H7 (cell line): ENCODE results near the gene ZNF546. TPM values are rescaled to one million over a fixed set of nuclear protein-coding genes. Genes with fewer than 3 reads are reported as not detected.
"Not testable (repeated sequence)": the region's sequence is repeated elsewhere in the genome, so short reads cannot be mapped to it uniquely, and the experiment has no call there.

ENCODE experiments used
- DNase-seq: peaks from one replicate; pipeline ENCODE4 v3.0.0; 2012
- H3K27me3 ChIP-seq: 2 replicates; pipeline ENCODE4 v1.6.0; 2011; ENCODE audit warnings: mild to moderate bottlenecking, low read length; ENCODE audit not compliant: control insufficient read depth, insufficient read depth
- H3K36me3 ChIP-seq: replicated peaks from 2 replicates; pipeline ENCODE4 v1.5.1; 2011; ENCODE audit warnings: low read length; ENCODE audit not compliant: control insufficient read depth, insufficient read depth
- H3K4me3 ChIP-seq: 2 replicates; pipeline ENCODE4 v1.5.1; 2011; ENCODE audit warnings: low read depth, mild to moderate bottlenecking, control low read depth, low read length, moderate library complexity; ENCODE audit not compliant: insufficient read depth
- total RNA-seq: library from RNA; depleted of rRNA; stranded (reverse); fragments of >200 nt; shearing (Covaris generic); gene quantifications from 2 replicates; pipeline ENCODE4 v1.2.3, GENCODE V29; 2014

Gene ZNF546
- total RNA-seq, 1 experiment from 2014 or later = 1.2 TPM

GRCh38 chr19:39998501-39998900, 1.6 kb downstream of the ZNF546 start:
- no peak for DNase-seq
- no peaks in the 10 kb centered on the region for H3K36me3 ChIP-seq
- H3K4me3 ChIP-seq = no peak overlapping the region
- H3K27me3 ChIP-seq = no peaks in the 10 kb centered on the region

- no peak overlapping the region for H3K4me3 ChIP-seq
These were observed 8.9 kb downstream of the ZNF546 start for GRCh38 chr19:40005691-40006272.

GRCh38 chr19:40006273-40006691, 9.4 kb downstream of the ZNF546 start:
- Histone ChIP-seq H3K27me3 (no peaks in the 10 kb centered on the region), H3K36me3 (no peaks in the 10 kb centered on the region; the same call in 1 of the 2 replicates), H3K4me3 (no peak overlapping the region)
- DNase-seq = no peak

More at GRCh38 chr19:40005691-40006272, 8.9 kb downstream of the ZNF546 start:
- Histone ChIP-seq H3K27me3 (no peaks in the 10 kb centered on the region), H3K36me3 (no peaks in the 10 kb centered on the region; the same call in 1 of the 2 replicates)
- DNase-seq = no peak

- H3K36me3 ChIP-seq = no peaks in the 10 kb centered on the region; the same call in 1 of the 2 replicates
- no peaks in the 10 kb centered on the region for H3K27me3 ChIP-seq
- H3K4me3 ChIP-seq = no peak overlapping the region
- no peak for DNase-seq
These were observed 12.8 kb downstream of the ZNF546 start for GRCh38 chr19:40009674-40010073.

- Histone ChIP-seq H3K36me3 (peaks cover 1% of the 10 kb centered on the region; the same call in 1 of the 2 replicates), H3K27me3 (no peaks in the 10 kb centered on the region), H3K4me3 (no peak overlapping the region)
- DNase-seq = no peak
These were observed 17.1 kb downstream of the ZNF546 start for GRCh38 chr19:40013991-40014390.

- Histone ChIP-seq H3K36me3 (no peaks in the 10 kb centered on the region), H3K27me3 (no peaks in the 10 kb centered on the region), H3K4me3 (no peak overlapping the region)
- no peak for DNase-seq
These were observed 27.1 kb downstream of the ZNF546 start for GRCh38 chr19:40023969-40024368.

- no peak overlapping the region for H3K4me3 ChIP-seq
- no peaks in the 10 kb centered on the region for H3K27me3 ChIP-seq
- no peaks in the 10 kb centered on the region for H3K36me3 ChIP-seq
- no peak for DNase-seq
These were observed 29.2 kb downstream of the ZNF546 start for GRCh38 chr19:40025938-40026596.

GRCh38 chr19:40026597-40026970, 29.7 kb downstream of the ZNF546 start:
- no peak for DNase-seq
- H3K27me3 ChIP-seq = no peaks in the 10 kb centered on the region
- H3K4me3 ChIP-seq = no peak overlapping the region
- no peaks in the 10 kb centered on the region for H3K36me3 ChIP-seq

- Histone ChIP-seq H3K27me3 (no peaks in the 10 kb centered on the region), H3K4me3 (no peak overlapping the region), H3K36me3 (no peaks in the 10 kb centered on the region; the same call in 1 of the 2 replicates)
- DNase-seq = no peak
These were observed 37.2 kb downstream of the ZNF546 start for GRCh38 chr19:40033989-40034560.

GRCh38 chr19:40035996-40036395, 39.1 kb downstream of the ZNF546 start:
- Histone ChIP-seq H3K36me3 (no peaks in the 10 kb centered on the region; the same call in 1 of the 2 replicates), H3K27me3 (no peaks in the 10 kb centered on the region), H3K4me3 (no peak overlapping the region)
- DNase-seq = no peak

GRCh38 chr19:40038047-40038446, 41.2 kb downstream of the ZNF546 start:
- H3K36me3 ChIP-seq, DNase-seq, H3K27me3 ChIP-seq, H3K4me3 ChIP-seq: not testable (repeated sequence)

- not testable (repeated sequence) for H3K27me3 ChIP-seq, H3K4me3 ChIP-seq, H3K36me3 ChIP-seq, DNase-seq
These were observed 44.9 kb downstream of the ZNF546 start for GRCh38 chr19:40041718-40042117.

- DNase-seq = no peak
- Histone ChIP-seq H3K27me3 (no peaks in the 10 kb centered on the region), H3K4me3 (no peak overlapping the region), H3K36me3 (peaks cover 1% of the 10 kb centered on the region; the same call in 1 of the 2 replicates)
These were observed 56.6 kb downstream of the ZNF546 start for GRCh38 chr19:40053491-40053890.

GRCh38 chr19:40054632-40055031, 57.8 kb downstream of the ZNF546 start:
- Histone ChIP-seq H3K36me3 (no peaks in the 10 kb centered on the region), H3K27me3 (no peaks in the 10 kb centered on the region), H3K4me3 (no peak overlapping the region)
- DNase-seq = no peak

- DNase-seq = peak; percentile 10
- no peaks in the 10 kb centered on the region for H3K27me3 ChIP-seq
- H3K4me3 ChIP-seq = peak overlapping the region; percentile 82; the same call in 1 of the 2 replicates
These were observed 58.2 kb downstream of the ZNF546 start for GRCh38 chr19:40055049-40055448.

More at GRCh38 chr19:40055049-40055448, 58.2 kb downstream of the ZNF546 start:
- H3K36me3 ChIP-seq = no peaks in the 10 kb centered on the region
